WTC11 (cell line): ENCODE measurements around the gene CISD2. TPM values are rescaled to one million over a fixed set of nuclear protein-coding genes. Genes with fewer than 3 reads are reported as not detected.

ENCODE experiments used
- ATAC-seq: fragments of 200-7000 bp; cut with Tn5 transposase; 2 replicates; pipeline ENCODE4 v1.10.0; 2021; ENCODE audit warnings: mild to moderate bottlenecking, moderate library complexity
- CTCF ChIA-PET: fragments of 300-600 bp; sonication (Branson Sonifier 250); formaldehyde crosslinking; loops from one replicate; lab custom pipeline; 2021; ENCODE audit warnings: antibody characterized with exemption; lab: Charles Lee
- POLR2A ChIA-PET: fragments of 350-600 bp; sonication (Branson Sonifier 250); formaldehyde crosslinking; loops from one replicate; lab custom pipeline; 2021; ENCODE audit warnings: antibody characterized with exemption; lab: Charles Lee
- DNase-seq: peaks from one replicate; pipeline ENCODE4 v3.0.0; 2021; ENCODE audit warnings: low spot score
- H3K27ac Mint-ChIP-seq: 2 replicates; pipeline ENCODE4 v1.8.0; 2021; ENCODE audit warnings: mixed read lengths
- H3K27me3 Mint-ChIP-seq: 2 replicates; pipeline ENCODE4 v1.8.0; 2021; ENCODE audit warnings: low read depth, mild to moderate bottlenecking, moderate library complexity, mixed read lengths
- H3K36me3 Mint-ChIP-seq: 2 replicates; pipeline ENCODE4 v1.8.0; 2021; ENCODE audit warnings: mixed read lengths
- H3K4me1 Mint-ChIP-seq: 2 replicates; pipeline ENCODE4 v1.8.0; 2022; ENCODE audit warnings: mixed read lengths
- H3K4me3 Mint-ChIP-seq: 2 replicates; pipeline ENCODE4 v1.8.0; 2021; ENCODE audit warnings: mild to moderate bottlenecking, moderate library complexity, mixed read lengths
- H3K9me3 Mint-ChIP-seq: 2 replicates; pipeline ENCODE4 v1.8.0; 2021; ENCODE audit warnings: mixed read lengths
- ATF1 ChIP-seq: sonication (generic); formaldehyde crosslinking; IDR thresholded peaks from 2 replicates; pipeline ENCODE4 v1.8.1; 2023; ENCODE audit warnings: mild to moderate bottlenecking, moderate library complexity, missing genetic modification reagents
- ATF2 ChIP-seq: sonication (generic); formaldehyde crosslinking; IDR thresholded peaks from 2 replicates; pipeline ENCODE4 v1.8.1; 2022; ENCODE audit warnings: low read depth, missing genetic modification reagents, borderline replicate concordance
- CREM ChIP-seq: sonication (generic); formaldehyde crosslinking; IDR thresholded peaks from 2 replicates; pipeline ENCODE4 v1.8.1; 2022; ENCODE audit warnings: mild to moderate bottlenecking, missing genetic modification reagents, moderate library complexity
- EMX1 ChIP-seq: fragments of 250-450 bp; sonication (Bioruptor Pico); IDR thresholded peaks from 2 replicates; pipeline ENCODE4 v1.8.0; 2021; ENCODE audit warnings: mild to moderate bottlenecking
- ERG ChIP-seq: fragments of 250-450 bp; sonication (Bioruptor Pico); IDR thresholded peaks from 2 replicates; pipeline ENCODE4 v1.8.0; 2021; ENCODE audit warnings: mild to moderate bottlenecking
- ESRRA ChIP-seq: sonication (generic); formaldehyde crosslinking; IDR thresholded peaks from 2 replicates; pipeline ENCODE4 v1.8.1; 2022; ENCODE audit warnings: mild to moderate bottlenecking, missing genetic modification reagents, borderline replicate concordance
- FOXJ3 ChIP-seq: sonication (generic); formaldehyde crosslinking; IDR thresholded peaks from 2 replicates; pipeline ENCODE4 v1.9.0; 2021; ENCODE audit warnings: missing genetic modification reagents, mild to moderate bottlenecking, borderline replicate concordance
- GTF2I ChIP-seq: fragments of 250-450 bp; sonication (Bioruptor Pico); conservative IDR thresholded peaks from 2 replicates; pipeline ENCODE4 v1.4.0; 2021; ENCODE audit warnings: mild to moderate bottlenecking
- MXD4 ChIP-seq: fragments of 250-450 bp; sonication (Bioruptor Pico); IDR thresholded peaks from 2 replicates; pipeline ENCODE4 v1.8.0; 2021; ENCODE audit warnings: mild to moderate bottlenecking, moderate library complexity, borderline replicate concordance
- NFE2L1 ChIP-seq: sonication (generic); formaldehyde crosslinking; IDR thresholded peaks from 2 replicates; pipeline ENCODE4 v1.8.1; 2023; ENCODE audit warnings: missing genetic modification reagents
- NR2C2 ChIP-seq: sonication (generic); formaldehyde crosslinking; IDR thresholded peaks from 2 replicates; pipeline ENCODE4 v1.8.0; 2022; ENCODE audit warnings: mild to moderate bottlenecking, missing genetic modification reagents
- NR3C1 ChIP-seq: sonication (generic); formaldehyde crosslinking; conservative IDR thresholded peaks from 2 replicates; pipeline ENCODE4 v1.8.1; 2023; ENCODE audit warnings: low read depth, mild to moderate bottlenecking, missing genetic modification reagents
- OVOL2 ChIP-seq: fragments of 250-450 bp; sonication (Bioruptor Pico); IDR thresholded peaks from 2 replicates; pipeline ENCODE4 v1.9.0; 2021; ENCODE audit warnings: mild to moderate bottlenecking, borderline replicate concordance
- RORB ChIP-seq: fragments of 250-450 bp; sonication (Bioruptor Pico); IDR thresholded peaks from 2 replicates; pipeline ENCODE4 v1.9.0; 2021; ENCODE audit warnings: mild to moderate bottlenecking
- SMAD4 ChIP-seq: sonication (generic); formaldehyde crosslinking; IDR thresholded peaks from 2 replicates; pipeline ENCODE4 v1.8.0; 2022; ENCODE audit warnings: mild to moderate bottlenecking, missing genetic modification reagents
- SP1 ChIP-seq: sonication (generic); formaldehyde crosslinking; conservative IDR thresholded peaks from 2 replicates; pipeline ENCODE4 v1.8.1; 2022; ENCODE audit warnings: missing genetic modification reagents
- TEAD1 ChIP-seq: sonication (generic); formaldehyde crosslinking; IDR thresholded peaks from 2 replicates; pipeline ENCODE4 v1.8.0; 2022; ENCODE audit warnings: mild to moderate bottlenecking, missing genetic modification reagents
- TP53 ChIP-seq: sonication (generic); formaldehyde crosslinking; IDR thresholded peaks from 2 replicates; pipeline ENCODE4 v1.8.1; 2023; ENCODE audit warnings: mild to moderate bottlenecking, missing genetic modification reagents
- USF1 ChIP-seq: sonication (generic); formaldehyde crosslinking; IDR thresholded peaks from 2 replicates; pipeline ENCODE4 v1.8.0; 2022; ENCODE audit warnings: mild to moderate bottlenecking, missing genetic modification reagents
- ZNF121 ChIP-seq: sonication (generic); formaldehyde crosslinking; IDR thresholded peaks from 2 replicates; pipeline ENCODE4 v1.8.0; 2023; ENCODE audit warnings: missing genetic modification reagents
- ZNF416 ChIP-seq: fragments of 250-450 bp; sonication (Bioruptor Pico); IDR thresholded peaks from 2 replicates; pipeline ENCODE4 v1.9.0; 2021; ENCODE audit warnings: mild to moderate bottlenecking, inconsistent platforms
- ZNF671 ChIP-seq: fragments of 250-450 bp; sonication (Bioruptor Pico); IDR thresholded peaks from 2 replicates; pipeline ENCODE4 v1.8.0; 2021; ENCODE audit warnings: mild to moderate bottlenecking
- total RNA-seq: library from RNA; stranded (reverse); gene quantifications from 3 replicates; pipeline ENCODE4 v1.2.3, GENCODE V29; 2021
- TF ChIP-seq, protein P1 (sequence below): fragments of 200-600 bp; IDR thresholded peaks from 2 replicates; pipeline ENCODE4 v1.8.0; 2022; ENCODE audit warnings: antibody characterized with exemption
- TF ChIP-seq, protein P2 (sequence below): fragments of 250-450 bp; sonication (Bioruptor Pico); IDR thresholded peaks from 2 replicates; pipeline ENCODE4 v1.9.0; 2021; ENCODE audit warnings: mild to moderate bottlenecking
- TF ChIP-seq, protein P3 (sequence below): fragments of 250-450 bp; sonication (Bioruptor Pico); IDR thresholded peaks from 2 replicates; pipeline ENCODE4 v1.9.0; 2021; ENCODE audit warnings: mild to moderate bottlenecking
- TF ChIP-seq, protein P4 (sequence below): sonication (generic); formaldehyde crosslinking; IDR thresholded peaks from 2 replicates; pipeline ENCODE4 v1.8.1; 2023; ENCODE audit warnings: mild to moderate bottlenecking, missing genetic modification reagents, moderate library complexity

Gene CISD2
- total RNA-seq, 1 experiment from 2014 or later, result 30.0 TPM

- H3K4me1 Mint-ChIP-seq, result peaks cover 3% of the 10 kb centered on the region
- ChIA-PET POLR2A (interaction anchor here (0.6 kb wide), 1 partner anchor 12 kb away, joined by 4 read pairs; no protein-coding TSS in a partner anchor), CTCF (no interaction called here)
- no peak for ATAC-seq
- H3K27ac Mint-ChIP-seq, result no peak overlapping the region
- H3K27me3 Mint-ChIP-seq, result no peaks in the 10 kb centered on the region; the same call in 1 of the 2 replicates
- peaks cover 28% of the 10 kb centered on the region for H3K36me3 Mint-ChIP-seq
- H3K9me3 Mint-ChIP-seq, result peaks cover 27% of the 10 kb centered on the region
- TF ChIP-seq ESRRA (CRISPR knock-in tag) (no peak), ATF2 (CRISPR knock-in tag) (no peak), MXD4 (CRISPR knock-in tag) (no peak), NR2C2 (no peak), TP53 (CRISPR knock-in tag) (no peak), USF1 (no peak), ZNF416 (CRISPR knock-in tag) (no peak), CREM (no peak)
- TF ChIP-seq, protein P1, sequence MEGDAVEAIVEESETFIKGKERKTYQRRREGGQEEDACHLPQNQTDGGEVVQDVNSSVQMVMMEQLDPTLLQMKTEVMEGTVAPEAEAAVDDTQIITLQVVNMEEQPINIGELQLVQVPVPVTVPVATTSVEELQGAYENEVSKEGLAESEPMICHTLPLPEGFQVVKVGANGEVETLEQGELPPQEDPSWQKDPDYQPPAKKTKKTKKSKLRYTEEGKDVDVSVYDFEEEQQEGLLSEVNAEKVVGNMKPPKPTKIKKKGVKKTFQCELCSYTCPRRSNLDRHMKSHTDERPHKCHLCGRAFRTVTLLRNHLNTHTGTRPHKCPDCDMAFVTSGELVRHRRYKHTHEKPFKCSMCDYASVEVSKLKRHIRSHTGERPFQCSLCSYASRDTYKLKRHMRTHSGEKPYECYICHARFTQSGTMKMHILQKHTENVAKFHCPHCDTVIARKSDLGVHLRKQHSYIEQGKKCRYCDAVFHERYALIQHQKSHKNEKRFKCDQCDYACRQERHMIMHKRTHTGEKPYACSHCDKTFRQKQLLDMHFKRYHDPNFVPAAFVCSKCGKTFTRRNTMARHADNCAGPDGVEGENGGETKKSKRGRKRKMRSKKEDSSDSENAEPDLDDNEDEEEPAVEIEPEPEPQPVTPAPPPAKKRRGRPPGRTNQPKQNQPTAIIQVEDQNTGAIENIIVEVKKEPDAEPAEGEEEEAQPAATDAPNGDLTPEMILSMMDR, result no peak
- TF ChIP-seq, all 79 proteins: peak for 0
- H3K4me3 Mint-ChIP-seq, result no peak overlapping the region
- no peak for DNase-seq
Measured at GRCh38 chr4:102858828-102859464, 9.8 kb upstream of the CISD2 start.

DNA sequence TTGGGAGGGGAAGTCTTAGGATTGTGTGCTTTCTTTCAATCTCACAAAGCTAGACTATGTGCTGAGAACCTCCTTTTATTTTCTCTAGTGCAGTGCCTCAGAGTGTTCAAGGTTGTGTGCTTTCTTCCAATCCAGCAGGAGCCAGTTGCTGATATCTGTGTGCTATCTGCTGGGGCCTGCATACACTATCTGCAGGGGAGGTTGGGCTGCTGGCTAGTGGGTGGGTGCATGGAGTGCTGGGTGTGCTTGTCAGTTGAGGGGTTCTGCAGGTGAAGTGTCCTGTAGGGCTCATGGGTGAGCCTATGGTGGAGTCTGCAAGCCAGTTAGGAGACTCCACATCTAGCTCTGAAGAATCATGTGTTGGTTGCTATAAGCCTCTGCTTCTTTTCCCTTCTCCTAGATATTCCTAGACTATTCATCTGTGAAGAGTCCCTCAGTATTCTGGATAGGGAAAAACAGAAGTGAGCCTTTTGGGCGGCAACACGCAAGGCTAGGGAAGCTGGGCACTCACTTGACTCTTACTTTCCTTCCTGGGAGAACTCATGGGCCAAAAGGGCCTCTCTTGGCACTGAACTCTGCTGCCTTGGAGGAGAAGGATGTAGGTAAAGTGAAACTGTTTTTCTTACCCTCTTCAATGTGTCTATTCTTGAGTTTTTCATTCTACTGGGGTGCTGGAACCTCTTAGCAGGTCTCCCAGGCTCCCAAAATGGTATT is 8.0 kb upstream of the CISD2 start:
- peaks cover 28% of the 10 kb centered on the region for H3K36me3 Mint-ChIP-seq
- CTCF ChIA-PET, result no interaction called here
- no peak overlapping the region for H3K27ac Mint-ChIP-seq
- peaks cover 7% of the 10 kb centered on the region for H3K4me1 Mint-ChIP-seq
- TF ChIP-seq FOXJ3 (CRISPR knock-in tag) (no peak), RORB (CRISPR knock-in tag) (no peak), TEAD1 (CRISPR knock-in tag) (no peak), NR3C1 (CRISPR knock-in tag) (no peak), ZNF671 (CRISPR knock-in tag) (no peak), ATF1 (CRISPR knock-in tag) (no peak), SMAD4 (CRISPR knock-in tag) (no peak), OVOL2 (CRISPR knock-in tag) (no peak), ERG (CRISPR knock-in tag) (no peak), ZNF121 (no peak), GTF2I (CRISPR knock-in tag) (no peak), SP1 (CRISPR knock-in tag) (no peak), USF1 (no peak), NFE2L1 (CRISPR knock-in tag) (no peak), EMX1 (no peak)
- TF ChIP-seq, protein P2, sequence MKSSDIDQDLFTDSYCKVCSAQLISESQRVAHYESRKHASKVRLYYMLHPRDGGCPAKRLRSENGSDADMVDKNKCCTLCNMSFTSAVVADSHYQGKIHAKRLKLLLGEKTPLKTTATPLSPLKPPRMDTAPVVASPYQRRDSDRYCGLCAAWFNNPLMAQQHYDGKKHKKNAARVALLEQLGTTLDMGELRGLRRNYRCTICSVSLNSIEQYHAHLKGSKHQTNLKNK, result no peak
- TF ChIP-seq, protein P3, sequence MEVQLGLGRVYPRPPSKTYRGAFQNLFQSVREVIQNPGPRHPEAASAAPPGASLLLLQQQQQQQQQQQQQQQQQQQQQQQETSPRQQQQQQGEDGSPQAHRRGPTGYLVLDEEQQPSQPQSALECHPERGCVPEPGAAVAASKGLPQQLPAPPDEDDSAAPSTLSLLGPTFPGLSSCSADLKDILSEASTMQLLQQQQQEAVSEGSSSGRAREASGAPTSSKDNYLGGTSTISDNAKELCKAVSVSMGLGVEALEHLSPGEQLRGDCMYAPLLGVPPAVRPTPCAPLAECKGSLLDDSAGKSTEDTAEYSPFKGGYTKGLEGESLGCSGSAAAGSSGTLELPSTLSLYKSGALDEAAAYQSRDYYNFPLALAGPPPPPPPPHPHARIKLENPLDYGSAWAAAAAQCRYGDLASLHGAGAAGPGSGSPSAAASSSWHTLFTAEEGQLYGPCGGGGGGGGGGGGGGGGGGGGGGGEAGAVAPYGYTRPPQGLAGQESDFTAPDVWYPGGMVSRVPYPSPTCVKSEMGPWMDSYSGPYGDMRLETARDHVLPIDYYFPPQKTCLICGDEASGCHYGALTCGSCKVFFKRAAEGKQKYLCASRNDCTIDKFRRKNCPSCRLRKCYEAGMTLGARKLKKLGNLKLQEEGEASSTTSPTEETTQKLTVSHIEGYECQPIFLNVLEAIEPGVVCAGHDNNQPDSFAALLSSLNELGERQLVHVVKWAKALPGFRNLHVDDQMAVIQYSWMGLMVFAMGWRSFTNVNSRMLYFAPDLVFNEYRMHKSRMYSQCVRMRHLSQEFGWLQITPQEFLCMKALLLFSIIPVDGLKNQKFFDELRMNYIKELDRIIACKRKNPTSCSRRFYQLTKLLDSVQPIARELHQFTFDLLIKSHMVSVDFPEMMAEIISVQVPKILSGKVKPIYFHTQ (CRISPR knock-in tag), result no peak
- TF ChIP-seq, protein P4, sequence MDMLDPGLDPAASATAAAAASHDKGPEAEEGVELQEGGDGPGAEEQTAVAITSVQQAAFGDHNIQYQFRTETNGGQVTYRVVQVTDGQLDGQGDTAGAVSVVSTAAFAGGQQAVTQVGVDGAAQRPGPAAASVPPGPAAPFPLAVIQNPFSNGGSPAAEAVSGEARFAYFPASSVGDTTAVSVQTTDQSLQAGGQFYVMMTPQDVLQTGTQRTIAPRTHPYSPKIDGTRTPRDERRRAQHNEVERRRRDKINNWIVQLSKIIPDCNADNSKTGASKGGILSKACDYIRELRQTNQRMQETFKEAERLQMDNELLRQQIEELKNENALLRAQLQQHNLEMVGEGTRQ (CRISPR knock-in tag), result no peak
- TF ChIP-seq, all 79 proteins: peak for 0
- Mint-ChIP-seq H3K27me3 (no peaks in the 10 kb centered on the region), H3K4me3 (no peak overlapping the region), H3K9me3 (peaks cover 27% of the 10 kb centered on the region)
- DNase-seq, result no peak
- POLR2A ChIA-PET, result no interaction called here
- no peak for ATAC-seq
